Measurements from ENCODE around the gene CFAP46. TPM values are rescaled to one million over a fixed set of nuclear protein-coding genes. Genes with fewer than 3 reads are reported as not detected.

The CFAP46 gene
- total and polyA plus RNA-seq, 10 of the 15 experiments (the other 5 are each of a cell fraction or from before 2014, with no cell fraction given): 0.01 to 0.18 (median 0.03) TPM; not detected in 7

DNA sequence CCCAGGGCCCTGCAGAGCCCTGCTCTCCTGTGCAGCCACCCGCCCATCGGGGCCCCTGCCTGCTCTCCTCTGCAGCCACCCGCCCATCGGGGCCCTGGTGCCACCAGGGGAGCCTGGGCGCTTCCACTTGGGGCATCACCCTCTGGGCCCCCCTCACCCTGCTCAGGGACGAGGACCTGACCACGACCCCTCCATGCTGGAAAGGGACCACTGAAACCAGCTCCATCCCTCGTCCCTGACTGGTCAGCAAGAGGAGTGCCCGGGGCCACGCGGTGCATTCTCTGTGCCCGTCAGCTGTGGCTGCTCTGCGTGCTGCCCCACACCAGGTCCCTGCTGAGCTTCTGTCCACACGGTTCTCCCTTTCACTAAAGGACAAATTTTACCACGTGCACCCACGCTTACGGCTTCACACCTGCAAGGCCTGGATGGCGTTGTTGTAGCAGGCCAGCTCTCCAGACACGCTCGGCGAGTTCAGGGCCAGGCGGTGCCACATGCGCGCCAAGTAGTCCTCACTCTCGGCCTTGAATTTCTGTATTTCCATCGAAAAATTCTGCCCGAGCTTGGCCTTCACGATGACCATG is 57.6 kb downstream of the CFAP46 start:
- Histone ChIP-seq H3K36me3 (ENCODE audit: control insufficient read depth in 2 of 2, insufficient read depth in 2 of 2, low read length in 1 of 2) (no peaks in the 10 kb centered on the region), H3K27ac (ENCODE audit: control insufficient read depth, insufficient read depth) (no peak overlapping the region), H3K4me1 (ENCODE audit: control insufficient read depth, insufficient read depth, low read length) (no peaks in the 10 kb centered on the region), H3K4me2 (ENCODE audit: control insufficient read depth, insufficient read depth) (no peak overlapping the region), H3K27me3 (replicated peaks in 1 of 2; ENCODE audit: control insufficient read depth in 2 of 2, insufficient read depth in 2 of 2, low read length in 1 of 2) (no peaks in the 10 kb centered on the region), H4K20me1 (ENCODE audit: control insufficient read depth, insufficient read depth) (no peaks in the 10 kb centered on the region), H3K9ac (ENCODE audit: control insufficient read depth, insufficient read depth, low read length) (no peak overlapping the region), H3K4me3 (no peak overlapping the region), H2AFZ (ENCODE audit: control insufficient read depth, low read depth, low read length) (no peak overlapping the region), H3K79me2 (ENCODE audit: control insufficient read depth, insufficient read depth, low read length) (no peaks in the 10 kb centered on the region), H3K9me3 (replicated peaks; ENCODE audit: control insufficient read depth, insufficient read depth, low read length) (no peaks in the 10 kb centered on the region; the same call in 2 of the 3 replicates)
- ChIA-PET RAD21 (ENCODE audit: unreplicated experiment) (no interaction called here), CTCF (interaction anchor here (1.0 kb wide), 1 partner anchor 15 kb away, joined by 3 read pairs; no protein-coding TSS in a partner anchor), SMC1A (ENCODE audit: uncharacterized antibody, unreplicated experiment) (no interaction called here), POLR2A (no interaction called here)
- ATAC-seq (no peak), DNase-seq (ENCODE audit: low read depth, low spot score) (no peak), FAIRE-seq (no peak)
- BruUV-seq (replicated peaks): no TSS peak
- in situ Hi-C loops (cut with MboI): no loop called here
- WGBS (ENCODE audit: insufficient coverage, insufficient replicate concordance, low lambda C conversion rate, missing lambda C conversion rate): 60% methylated on average over 28 of the region's 28 CpGs
- intact Hi-C loops (cut with micrococcal nuclease; ENCODE audit: unreplicated experiment): no loop called here
- TF ChIP-seq RUNX3 (IDR thresholded peaks at IDR 0.05; ENCODE audit: low read length): no peak
- no peak for TF ChIP-seq ZNF274 (IDR thresholded peaks at IDR 0.05; ENCODE audit: insufficient read depth, insufficient read length)
- no peak for TF ChIP-seq BHLHE40 (IDR thresholded peaks at IDR 0.05; ENCODE audit: borderline replicate concordance in 1 of 2, low read depth in 2 of 2, low read length in 1 of 2)
- TF ChIP-seq MXI1 (IDR thresholded peaks at IDR 0.05; ENCODE audit: low read depth, low read length): no peak
- no peak for TF ChIP-seq BACH1 (IDR thresholded peaks at IDR 0.05; ENCODE audit: borderline replicate concordance)
- TF ChIP-seq PML (IDR thresholded peaks at IDR 0.05; ENCODE audit: low read length): no peak
- no peak for TF ChIP-seq POLR2AphosphoS2 (IDR thresholded peaks at IDR 0.05; ENCODE audit: low read depth, low read length)
- TF ChIP-seq NRF1 (conservative IDR thresholded peaks at IDR 0.05; ENCODE audit: low read depth, low read length): no peak
- TF ChIP-seq, protein P1, sequence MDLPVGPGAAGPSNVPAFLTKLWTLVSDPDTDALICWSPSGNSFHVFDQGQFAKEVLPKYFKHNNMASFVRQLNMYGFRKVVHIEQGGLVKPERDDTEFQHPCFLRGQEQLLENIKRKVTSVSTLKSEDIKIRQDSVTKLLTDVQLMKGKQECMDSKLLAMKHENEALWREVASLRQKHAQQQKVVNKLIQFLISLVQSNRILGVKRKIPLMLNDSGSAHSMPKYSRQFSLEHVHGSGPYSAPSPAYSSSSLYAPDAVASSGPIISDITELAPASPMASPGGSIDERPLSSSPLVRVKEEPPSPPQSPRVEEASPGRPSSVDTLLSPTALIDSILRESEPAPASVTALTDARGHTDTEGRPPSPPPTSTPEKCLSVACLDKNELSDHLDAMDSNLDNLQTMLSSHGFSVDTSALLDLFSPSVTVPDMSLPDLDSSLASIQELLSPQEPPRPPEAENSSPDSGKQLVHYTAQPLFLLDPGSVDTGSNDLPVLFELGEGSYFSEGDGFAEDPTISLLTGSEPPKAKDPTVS (IDR thresholded peaks at IDR 0.05; ENCODE audit: low read depth, low read length): no peak
- TF ChIP-seq EED (IDR thresholded peaks at IDR 0.05; ENCODE audit: low read depth): no peak
- no peak for TF ChIP-seq GATAD2B (conservative IDR thresholded peaks at IDR 0.05; ENCODE audit: low read depth)
- TF ChIP-seq, protein P2, sequence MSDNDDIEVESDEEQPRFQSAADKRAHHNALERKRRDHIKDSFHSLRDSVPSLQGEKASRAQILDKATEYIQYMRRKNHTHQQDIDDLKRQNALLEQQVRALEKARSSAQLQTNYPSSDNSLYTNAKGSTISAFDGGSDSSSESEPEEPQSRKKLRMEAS (IDR thresholded peaks at IDR 0.05; ENCODE audit: low read depth, low read length): no peak
- TF ChIP-seq ZNF622 (IDR thresholded peaks at IDR 0.05): no peak
- TF ChIP-seq, protein P3, sequence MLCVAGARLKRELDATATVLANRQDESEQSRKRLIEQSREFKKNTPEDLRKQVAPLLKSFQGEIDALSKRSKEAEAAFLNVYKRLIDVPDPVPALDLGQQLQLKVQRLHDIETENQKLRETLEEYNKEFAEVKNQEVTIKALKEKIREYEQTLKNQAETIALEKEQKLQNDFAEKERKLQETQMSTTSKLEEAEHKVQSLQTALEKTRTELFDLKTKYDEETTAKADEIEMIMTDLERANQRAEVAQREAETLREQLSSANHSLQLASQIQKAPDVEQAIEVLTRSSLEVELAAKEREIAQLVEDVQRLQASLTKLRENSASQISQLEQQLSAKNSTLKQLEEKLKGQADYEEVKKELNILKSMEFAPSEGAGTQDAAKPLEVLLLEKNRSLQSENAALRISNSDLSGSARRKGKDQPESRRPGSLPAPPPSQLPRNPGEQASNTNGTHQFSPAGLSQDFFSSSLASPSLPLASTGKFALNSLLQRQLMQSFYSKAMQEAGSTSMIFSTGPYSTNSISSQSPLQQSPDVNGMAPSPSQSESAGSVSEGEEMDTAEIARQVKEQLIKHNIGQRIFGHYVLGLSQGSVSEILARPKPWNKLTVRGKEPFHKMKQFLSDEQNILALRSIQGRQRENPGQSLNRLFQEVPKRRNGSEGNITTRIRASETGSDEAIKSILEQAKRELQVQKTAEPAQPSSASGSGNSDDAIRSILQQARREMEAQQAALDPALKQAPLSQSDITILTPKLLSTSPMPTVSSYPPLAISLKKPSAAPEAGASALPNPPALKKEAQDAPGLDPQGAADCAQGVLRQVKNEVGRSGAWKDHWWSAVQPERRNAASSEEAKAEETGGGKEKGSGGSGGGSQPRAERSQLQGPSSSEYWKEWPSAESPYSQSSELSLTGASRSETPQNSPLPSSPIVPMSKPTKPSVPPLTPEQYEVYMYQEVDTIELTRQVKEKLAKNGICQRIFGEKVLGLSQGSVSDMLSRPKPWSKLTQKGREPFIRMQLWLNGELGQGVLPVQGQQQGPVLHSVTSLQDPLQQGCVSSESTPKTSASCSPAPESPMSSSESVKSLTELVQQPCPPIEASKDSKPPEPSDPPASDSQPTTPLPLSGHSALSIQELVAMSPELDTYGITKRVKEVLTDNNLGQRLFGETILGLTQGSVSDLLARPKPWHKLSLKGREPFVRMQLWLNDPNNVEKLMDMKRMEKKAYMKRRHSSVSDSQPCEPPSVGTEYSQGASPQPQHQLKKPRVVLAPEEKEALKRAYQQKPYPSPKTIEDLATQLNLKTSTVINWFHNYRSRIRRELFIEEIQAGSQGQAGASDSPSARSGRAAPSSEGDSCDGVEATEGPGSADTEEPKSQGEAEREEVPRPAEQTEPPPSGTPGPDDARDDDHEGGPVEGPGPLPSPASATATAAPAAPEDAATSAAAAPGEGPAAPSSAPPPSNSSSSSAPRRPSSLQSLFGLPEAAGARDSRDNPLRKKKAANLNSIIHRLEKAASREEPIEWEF (IDR thresholded peaks at IDR 0.05; ENCODE audit: insufficient replicate concordance, low read depth, low read length): no peak
- TF ChIP-seq WRNIP1 (IDR thresholded peaks at IDR 0.05; ENCODE audit: borderline replicate concordance, low read depth, low read length): no peak
- TF ChIP-seq RELA (IDR thresholded peaks at IDR 0.05; ENCODE audit: borderline replicate concordance, partially characterized antibody): no peak
